Thyroid gland (tissue), 4 donors: ENCODE data around the gene PDPK1.

ENCODE experiments used
- CTCF ChIP-seq, 6 experiments: fragments of 200-600 bp in 3 of 6; fragments of 450-650 bp in 3 of 6; sonication (generic) in 3 of 6; IDR thresholded peaks; one replicate each; pipeline ENCODE4 v1.5.1; 2016 to 2019; ENCODE audit warnings: antibody characterized with exemption in 6 of 6, mild to moderate bottlenecking in 2 of 6, inconsistent platforms in 1 of 6, moderate library complexity in 1 of 6
- POLR2A ChIP-seq, 2 donors: fragments of 450-650 bp; IDR thresholded peaks; one replicate each; pipeline ENCODE4 v1.6.1; 2017; ENCODE audit warnings: antibody characterized with exemption in 2 of 2, mild to moderate bottlenecking in 2 of 2, moderate library complexity in 1 of 2

- TF ChIP-seq CTCF (IDR thresholded peaks at IDR 0.05), result no peak
- TF ChIP-seq POLR2A (IDR thresholded peaks at IDR 0.05), result peak in 1 of 2 donors; percentile 55
Measured at GRCh38 chr16:2537451-2538379, at the start of gene PDPK1.
